OCI-LY3 (cell line): ENCODE data around the gene F11R.
A peak's percentile ranks its signal among the peaks of the same experiment; 100 is the strongest.
"Not testable (repeated sequence)": the region's sequence is repeated elsewhere in the genome, so short reads cannot be mapped to it uniquely, and the experiment has no call there.

Experiments
- H2AFZ ChIP-seq: fragments of 200-600, 300-600 bp; shearing (Covaris generic); 2 replicates; pipeline ENCODE4 v1.6.0; 2014; ENCODE audit warnings: antibody characterized with exemption, low read depth, low read length
- H3K27ac ChIP-seq: fragments of 200-600, 300-600 bp; sonication (generic); 2 replicates; pipeline ENCODE4 v1.5.1; 2014; ENCODE audit warnings: mild to moderate bottlenecking, low read length, moderate library complexity, mixed read lengths
- H3K27me3 ChIP-seq: fragments of 200-600, 300-600 bp; sonication (generic); 2 replicates; pipeline ENCODE4 v1.6.1; 2014; ENCODE audit warnings: low read depth, low read length, mixed read lengths
- H3K36me3 ChIP-seq: fragments of 200-600, 300-600 bp; sonication (generic); replicated peaks from 2 replicates; pipeline ENCODE3; 2014; ENCODE audit warnings: low read depth, low read length, mixed read lengths
- H3K4me1 ChIP-seq: fragments of 300-600, 200-600 bp; sonication (generic); 2 replicates; pipeline ENCODE4 v1.6.1; 2014; ENCODE audit warnings: low read length, mixed read lengths
- H3K4me2 ChIP-seq: fragments of 200-600, 300-600 bp; sonication (generic); 2 replicates; pipeline ENCODE4 v1.6.1; 2014; ENCODE audit warnings: low read length, mixed read lengths
- H3K4me3 ChIP-seq: fragments of 300-600, 200-600 bp; sonication (generic); 2 replicates; pipeline ENCODE4 v1.5.1; 2014; ENCODE audit warnings: antibody characterized with exemption, mild to moderate bottlenecking, low read length, moderate library complexity
- H3K79me2 ChIP-seq: fragments of 300-600, 200-600 bp; shearing (Covaris generic); 2 replicates; pipeline ENCODE4 v1.6.1; 2014; ENCODE audit warnings: mild to moderate bottlenecking, low read length, mixed read lengths
- H3K9ac ChIP-seq: fragments of 300-600, 200-600 bp; shearing (Covaris generic); 2 replicates; pipeline ENCODE4 v1.6.0; 2014; ENCODE audit warnings: mild to moderate bottlenecking, low read length, moderate library complexity
- H3K9me3 ChIP-seq: fragments of 200-600, 300-600 bp; shearing (Covaris generic); 2 replicates; pipeline ENCODE4 v1.6.1; 2014; ENCODE audit warnings: low read length, mixed read lengths; ENCODE audit not compliant: insufficient read depth
- H4K20me1 ChIP-seq: fragments of 200-600, 300-600 bp; sonication (generic); 2 replicates; pipeline ENCODE4 v1.6.1; 2016; ENCODE audit warnings: low read length, mixed read lengths; ENCODE audit not compliant: insufficient read depth
- CTCF ChIP-seq: fragments of 200-600, 300-600 bp; sonication (generic); IDR thresholded peaks from 2 replicates; pipeline ENCODE4 v1.5.1; 2014; ENCODE audit warnings: antibody characterized with exemption, low read length, low read depth
- EZH2phosphoT487 ChIP-seq: fragments of 200-600 bp; shearing (Covaris generic); IDR thresholded peaks from 2 replicates; pipeline ENCODE4 v1.6.1; 2018; ENCODE audit warnings: antibody characterized with exemption, mixed run types, low read depth

F11R gene

GRCh38 chr1:161021165-161021969, 415 bp upstream of the F11R start:
- H3K79me2 ChIP-seq, result no peaks in the 10 kb centered on the region

GRCh38 chr1:161019751-161020495, 1.0 kb downstream of the F11R start:
- Histone ChIP-seq H3K9ac (no peak overlapping the region), H3K79me2 (no peaks in the 10 kb centered on the region), H3K4me3 (peak overlapping the region; percentile 82), H3K27me3 (peaks cover 26% of the 10 kb centered on the region), H3K4me2 (peak overlapping the region; percentile 82), H2AFZ (no peak overlapping the region), H3K4me1 (peaks cover 16% of the 10 kb centered on the region), H4K20me1 (no peaks in the 10 kb centered on the region), H3K36me3 (no peaks in the 10 kb centered on the region), H3K27ac (no peak overlapping the region), H3K9me3 (no peaks in the 10 kb centered on the region)
- TF ChIP-seq CTCF (no peak), EZH2phosphoT487 (no peak)

More at GRCh38 chr1:161021165-161021969, 415 bp upstream of the F11R start:
- Histone ChIP-seq H3K4me1 (peaks cover 16% of the 10 kb centered on the region), H3K27ac (no peak overlapping the region), H3K36me3 (no peaks in the 10 kb centered on the region), H3K4me2 (peak overlapping the region; percentile 82), H3K27me3 (peaks cover 26% of the 10 kb centered on the region), H4K20me1 (no peaks in the 10 kb centered on the region), H3K9ac (peak overlapping the region; percentile 36), H3K4me3 (peak overlapping the region; percentile 82), H2AFZ (peak overlapping the region; percentile 93), H3K9me3 (no peaks in the 10 kb centered on the region)
- TF ChIP-seq EZH2phosphoT487, result no peak
- TF ChIP-seq CTCF, result no peak

- not testable (repeated sequence) for H2AFZ ChIP-seq, H3K9me3 ChIP-seq, H4K20me1 ChIP-seq, H3K36me3 ChIP-seq, H3K27ac ChIP-seq, H3K9ac ChIP-seq, H3K4me2 ChIP-seq, H3K79me2 ChIP-seq, H3K4me3 ChIP-seq
- H3K27me3 ChIP-seq, result peaks cover 26% of the 10 kb centered on the region
- peaks cover 16% of the 10 kb centered on the region for H3K4me1 ChIP-seq
These were observed 1.8 kb downstream of the F11R start for GRCh38 chr1:161019111-161019660.

GRCh38 chr1:161018631-161018930, 2.4 kb downstream of the F11R start:
- H3K4me2 ChIP-seq, result no peak overlapping the region
- no peak overlapping the region for H3K27ac ChIP-seq
- peaks cover 22% of the 10 kb centered on the region for H3K4me1 ChIP-seq

More at GRCh38 chr1:161018631-161018930, 2.4 kb downstream of the F11R start:
- no peaks in the 10 kb centered on the region for H3K79me2 ChIP-seq
- no peak overlapping the region for H3K4me3 ChIP-seq
- no peak overlapping the region for H2AFZ ChIP-seq
- peaks cover 26% of the 10 kb centered on the region for H3K27me3 ChIP-seq
- no peak overlapping the region for H3K9ac ChIP-seq
- no peaks in the 10 kb centered on the region for H3K9me3 ChIP-seq
- H4K20me1 ChIP-seq, result no peaks in the 10 kb centered on the region
- TF ChIP-seq CTCF (no peak), EZH2phosphoT487 (no peak)
- no peaks in the 10 kb centered on the region for H3K36me3 ChIP-seq
